CD4-positive, alpha-beta T cell treated with Interleukin-2 at 100 ng/mL for 4 hours (primary cell): ENCODE data around the gene VARS2.
"Not testable (repeated sequence)": the region's sequence is repeated elsewhere in the genome, so short reads cannot be mapped to it uniquely, and the experiment has no call there.

Source experiments
- DNase-seq: peaks from one replicate; pipeline ENCODE4 v3.0.0-alpha.2; 2020; ENCODE audit warnings: low spot score

The VARS2 gene

DNA sequence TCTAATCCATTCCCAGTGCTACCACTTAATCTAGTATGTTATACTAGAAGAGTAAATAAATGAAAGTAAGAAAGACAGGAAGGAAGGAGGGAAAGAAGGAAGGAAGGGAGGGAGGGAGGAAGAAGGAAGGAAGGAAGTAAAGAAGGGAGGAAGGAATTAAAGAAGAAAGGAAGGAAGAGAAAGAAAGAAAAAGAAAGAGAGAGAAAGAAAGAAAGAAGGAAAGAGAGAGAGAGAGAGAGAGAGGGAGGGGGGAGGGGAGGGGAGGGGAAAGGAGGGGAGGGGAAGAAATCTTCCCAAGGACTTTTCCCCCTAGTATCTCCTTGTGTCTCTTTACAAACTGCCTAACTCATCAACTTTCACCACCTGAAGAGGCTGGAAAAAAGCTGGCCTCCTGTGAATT, 48.7 kb downstream of the VARS2 start:
- DNase-seq: no peak

DNA sequence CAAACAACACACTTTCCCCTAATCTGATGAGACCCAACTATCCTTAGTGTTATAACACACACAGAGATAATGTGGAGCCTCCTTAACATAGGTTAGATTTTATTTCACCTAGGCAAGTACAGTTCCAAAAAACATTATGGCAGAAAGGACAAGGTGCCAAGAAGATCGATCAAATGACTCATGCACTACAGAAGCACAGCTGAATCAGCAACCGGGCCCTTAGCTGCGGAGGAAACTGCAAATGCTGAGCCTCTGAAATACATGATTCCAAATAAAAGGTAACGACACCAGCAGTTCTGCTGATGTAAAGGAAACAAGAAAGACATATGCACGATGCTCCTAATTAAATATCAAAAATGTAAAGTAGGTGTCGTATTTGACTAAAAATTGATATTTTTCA, 49.6 kb downstream of the VARS2 start:
- DNase-seq: no peak

GRCh38 chr6:30964075-30964474, 50.0 kb downstream of the VARS2 start:
- DNase-seq: peak; percentile 31

DNA sequence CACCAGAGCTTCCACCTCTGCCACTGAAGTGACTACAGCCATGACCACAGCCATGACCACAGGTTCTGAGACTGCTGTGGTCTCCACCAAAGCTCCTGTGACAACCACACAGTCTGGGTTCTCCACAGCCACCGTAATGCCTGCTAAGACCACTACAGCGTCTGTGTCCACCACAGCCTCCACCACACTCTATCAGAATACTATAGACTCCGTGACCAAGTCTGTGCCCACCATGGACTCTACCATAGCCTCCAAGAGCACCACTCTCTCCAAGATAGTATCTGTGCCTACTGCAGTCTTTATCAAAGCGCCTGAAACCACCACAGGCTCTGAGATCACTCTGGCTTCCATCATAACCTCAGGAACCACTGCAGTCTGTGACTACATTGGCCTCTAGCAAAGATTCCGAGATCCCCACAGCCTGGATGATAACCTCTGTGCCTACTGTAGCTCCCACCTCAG, 51.1 kb downstream of the VARS2 start:
- no peak for DNase-seq

DNA sequence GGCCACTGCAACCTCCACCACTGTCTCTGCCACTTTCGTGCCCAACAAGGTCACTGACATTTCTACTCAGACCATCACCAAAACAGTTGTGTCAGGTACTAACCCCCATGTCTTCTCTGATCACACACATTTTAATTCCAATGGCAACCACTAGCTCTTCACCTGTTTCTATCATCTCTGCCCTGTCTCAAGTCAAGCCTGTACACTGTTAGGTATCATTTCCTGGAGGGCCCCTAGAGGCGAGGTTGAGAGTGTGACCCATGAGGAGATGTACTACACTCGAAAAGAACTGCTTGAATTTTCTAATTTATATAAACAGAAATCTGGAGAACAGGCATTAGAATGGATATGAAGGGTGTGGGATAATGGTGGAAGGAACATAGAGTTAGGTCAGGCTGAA, 52.1 kb downstream of the VARS2 start:
- no peak for DNase-seq

GRCh38 chr6:30969171-30969570, 55.1 kb downstream of the VARS2 start:
- DNase-seq: not testable (repeated sequence)

- no peak for DNase-seq
Measured at GRCh38 chr6:30970946-30971345, 56.9 kb downstream of the VARS2 start.

- no peak for DNase-seq
Measured at GRCh38 chr6:30972816-30973215, 58.8 kb downstream of the VARS2 start.

- DNase-seq: no peak
Measured at GRCh38 chr6:30974490-30975252, 60.6 kb downstream of the VARS2 start.
